Right renal pelvis (tissue), 4 donors: ENCODE measurements around the gene MPRIP. TPM values are rescaled to one million over a fixed set of nuclear protein-coding genes. Genes with fewer than 3 reads are reported as not detected.

Experiments used
- DNase-seq, 4 donors: peaks; one replicate each; pipeline ENCODE4 v3.0.0-alpha.2; 2013; ENCODE audit warnings: low read depth in 4 of 4, low spot score in 3 of 4, missing footprints in 1 of 4
- polyA plus RNA-seq, 4 donors: library from polyadenylated mRNA; unstranded; fragments of 120-200 nt; gene quantifications; one replicate each; pipeline ENCODE4 v1.2.1, GENCODE V29; 2013; ENCODE audit not compliant: insufficient read length in 4 of 4

Gene MPRIP
- polyA plus RNA-seq, 4 donors = 140 to 180 (median 164) TPM

- no peak for DNase-seq
These were observed 181.9 kb downstream of the MPRIP start for GRCh38 chr17:17224137-17224536.

- DNase-seq = no peak
These were observed 183.6 kb downstream of the MPRIP start for GRCh38 chr17:17225901-17226300.

DNA sequence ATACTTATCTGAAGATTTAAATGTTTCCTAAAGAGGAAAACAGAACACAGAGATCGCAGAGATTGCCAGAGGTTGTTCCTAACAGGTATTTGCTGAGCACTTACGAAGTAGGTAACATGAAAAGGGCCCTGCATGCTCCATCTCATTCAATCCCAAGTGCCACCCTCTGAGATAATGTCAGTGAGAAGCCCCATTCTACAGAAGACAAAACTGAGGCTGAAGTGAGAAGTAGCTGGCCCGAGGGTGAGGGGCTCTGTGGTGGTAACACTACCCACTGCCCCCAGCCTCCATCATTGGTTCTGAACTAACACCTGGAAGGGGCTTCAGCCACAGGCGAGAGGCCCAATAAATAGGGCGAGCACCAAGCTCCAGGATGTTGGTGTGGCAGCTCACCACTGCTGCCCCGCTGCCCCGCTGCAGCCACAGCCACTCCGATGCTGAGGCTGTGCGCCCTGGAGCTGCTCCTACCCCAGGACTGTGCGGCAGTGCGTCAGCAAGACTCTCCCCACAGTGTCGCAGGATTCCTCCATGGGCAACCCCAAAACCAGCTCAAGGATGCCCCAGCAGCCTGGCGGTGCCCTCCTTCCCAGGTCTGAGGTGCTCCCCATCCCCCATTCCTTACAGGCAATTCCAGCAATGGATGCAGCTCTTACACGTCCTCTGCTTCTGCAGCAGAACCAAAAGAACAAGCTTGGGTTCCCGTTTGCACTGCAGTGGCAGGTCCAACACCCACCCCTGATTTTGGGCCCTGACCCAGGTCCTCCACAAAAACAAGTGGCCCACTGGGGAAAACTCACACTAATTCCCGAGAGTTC is 184.4 kb downstream of the MPRIP start:
- no peak for DNase-seq

DNA sequence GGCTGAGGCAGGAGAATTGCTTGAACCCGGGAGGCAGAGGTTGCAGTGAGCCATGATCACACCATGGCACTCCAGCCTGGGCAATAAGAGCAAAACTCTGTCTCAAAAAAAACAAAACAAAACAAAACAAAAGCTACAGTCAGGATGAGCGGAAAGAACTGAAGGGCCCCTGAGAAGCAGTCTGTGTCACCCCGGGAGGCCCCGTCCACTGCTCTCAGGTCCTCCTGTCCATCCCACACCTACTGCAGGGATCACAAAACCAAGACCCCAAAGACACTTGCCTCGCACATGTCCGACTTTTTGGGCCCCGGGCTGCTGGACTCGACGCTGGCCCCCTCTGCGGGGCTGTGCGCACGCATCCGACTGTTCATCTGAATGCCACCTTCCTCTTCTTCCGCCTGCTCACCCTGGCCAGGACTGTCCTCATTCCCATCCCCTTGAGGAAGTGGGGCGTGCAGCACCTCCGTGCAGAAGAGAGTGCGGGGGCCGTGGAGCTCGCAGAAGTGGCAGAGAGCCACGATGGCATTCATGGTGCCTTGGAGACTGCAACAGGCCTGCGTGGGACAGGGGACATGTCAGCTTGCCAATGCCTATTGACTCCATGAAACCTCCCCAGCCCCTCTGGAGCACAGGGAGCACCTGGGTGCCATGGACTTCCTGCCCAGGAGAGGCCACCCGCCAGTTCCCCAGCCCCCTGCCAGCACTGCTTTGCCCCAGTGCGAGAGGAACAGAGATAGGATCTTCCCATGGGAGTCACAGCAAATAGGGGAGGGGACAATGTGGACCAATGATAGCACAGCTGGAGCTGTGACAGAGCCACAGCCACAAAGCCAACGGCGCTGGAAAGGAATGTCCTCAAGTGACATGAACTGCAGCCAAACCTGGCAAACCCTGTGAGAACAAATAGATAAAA is 185.6 kb downstream of the MPRIP start:
- DNase-seq = no peak

GRCh38 chr17:17228521-17229279 is 186.4 kb downstream of the MPRIP start:
- no peak for DNase-seq

GRCh38 chr17:17229416-17230384 is 187.4 kb downstream of the MPRIP start:
- no peak for DNase-seq

DNA sequence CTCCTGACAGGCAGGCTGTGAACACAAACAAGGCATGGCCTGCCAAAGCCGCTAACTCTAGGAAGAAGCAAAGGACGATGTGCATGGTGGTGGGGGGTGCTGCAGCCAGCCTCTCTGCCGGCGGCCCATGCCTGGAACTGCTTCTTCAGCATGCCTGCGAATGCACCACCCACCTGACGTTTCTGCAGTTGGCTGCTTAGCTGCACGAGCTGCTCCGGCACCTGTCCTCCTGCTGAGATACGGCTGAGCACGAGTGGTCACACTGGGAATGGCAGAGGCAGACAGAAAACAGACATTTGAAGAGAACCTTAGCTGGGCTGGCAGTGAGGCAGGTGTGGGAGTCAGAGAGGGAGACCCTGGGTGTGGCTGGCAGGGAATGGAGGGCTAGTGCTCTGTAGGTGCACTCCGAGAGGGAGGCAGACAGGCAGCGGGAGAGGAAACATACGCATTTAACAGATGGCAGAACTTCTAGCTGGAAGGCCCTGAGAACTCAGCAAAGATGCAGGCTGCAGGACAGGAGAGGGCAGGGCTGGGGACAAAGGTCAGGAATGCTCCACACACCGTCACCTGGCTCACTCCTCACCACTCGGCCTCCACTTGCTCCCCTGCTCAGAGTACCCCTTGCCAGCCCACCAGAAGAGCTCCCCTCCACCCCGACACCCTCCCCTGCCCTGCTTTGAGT is 189.5 kb downstream of the MPRIP start:
- DNase-seq = no peak

- DNase-seq = no peak
These were observed 190.0 kb downstream of the MPRIP start for GRCh38 chr17:17232303-17232621.

DNA sequence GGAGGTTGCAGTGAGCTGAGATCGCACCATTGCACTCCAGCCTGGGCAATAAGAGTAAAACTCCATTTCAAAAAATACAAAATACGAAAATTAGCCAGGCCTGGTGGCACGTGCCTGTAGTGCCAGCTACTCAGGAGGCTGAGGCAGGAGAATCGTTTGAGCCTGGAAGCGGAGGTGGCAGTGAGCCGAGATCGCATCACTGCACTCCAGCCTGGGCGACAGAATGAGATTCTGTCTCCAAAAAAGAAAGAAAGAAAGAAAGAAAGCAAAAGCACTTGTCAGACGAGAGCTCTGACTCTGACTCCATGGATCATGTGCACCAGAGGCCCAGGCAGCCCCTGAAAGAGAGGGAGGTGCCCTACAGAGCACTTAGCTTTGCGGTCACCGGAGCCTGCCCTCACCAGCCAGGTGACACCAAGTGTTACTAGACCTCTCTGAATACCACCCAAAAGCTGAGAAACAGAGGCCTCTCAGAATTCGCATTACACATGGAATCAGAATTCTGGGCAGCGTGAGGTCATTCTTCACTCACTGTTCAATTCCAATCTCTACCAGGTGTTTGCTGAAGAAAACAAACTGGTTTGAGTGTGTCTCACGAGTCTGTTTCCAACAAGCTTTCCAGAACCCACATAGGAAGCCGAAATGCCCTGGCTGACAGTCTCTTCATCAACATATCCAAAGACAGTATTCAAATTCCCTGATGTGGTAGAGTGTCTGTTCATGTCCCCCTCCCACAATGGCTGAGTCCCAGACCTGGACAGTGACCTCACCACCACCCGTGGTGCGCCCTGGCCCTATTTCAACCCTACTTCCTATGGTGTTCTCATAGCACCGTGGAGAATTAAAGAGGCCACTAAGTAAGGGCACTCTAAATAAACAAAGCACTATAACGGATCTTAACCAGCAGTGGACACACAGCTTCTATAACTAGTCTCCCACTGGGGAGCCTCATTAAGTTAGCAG is 193.2 kb downstream of the MPRIP start:
- DNase-seq = no peak

DNA sequence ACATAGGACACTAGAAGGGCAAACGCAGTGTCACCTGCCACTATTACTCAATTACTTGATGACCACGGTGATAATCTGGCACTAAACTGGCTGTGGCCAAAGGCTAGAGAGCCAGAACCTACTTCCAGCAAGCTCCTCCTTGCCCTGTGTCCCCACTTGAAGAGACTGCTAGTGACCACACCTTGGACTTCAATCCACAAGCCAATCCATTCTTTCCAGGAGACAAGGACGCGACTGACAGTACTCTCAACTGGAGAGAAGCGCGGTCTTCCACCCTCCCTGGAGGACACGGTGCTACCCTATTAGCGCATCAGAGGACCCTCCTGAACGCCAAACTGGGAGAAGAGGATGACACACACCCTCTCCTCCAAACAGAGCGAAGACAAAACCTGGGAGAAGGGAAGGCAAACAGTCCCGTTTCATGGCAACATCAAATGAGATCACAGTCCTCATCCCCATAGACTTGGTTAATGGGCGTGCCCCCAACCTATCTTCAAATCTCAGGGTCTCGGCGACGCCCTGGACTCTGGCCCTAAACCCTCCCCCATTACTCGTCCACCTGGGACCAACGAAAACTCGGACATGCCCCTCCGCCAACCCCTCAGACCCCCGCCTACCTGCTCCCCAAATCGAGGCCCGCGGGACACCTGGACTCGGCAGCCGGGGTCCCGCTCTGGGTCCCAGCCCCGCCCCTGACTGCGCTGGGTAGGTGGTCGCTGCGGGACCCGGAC is 194.2 kb downstream of the MPRIP start:
- no peak for DNase-seq

GRCh38 chr17:17237026-17237799 is 195.0 kb downstream of the MPRIP start, which contains the start of gene FLCN:
Gene FLCN, minus strand, starts transcription at chr17:17237168. Its CDS starts 9,031 bp downstream, at chr17:17228137.
- DNase-seq = peak; percentile 77 to 91 (median 81)

DNA sequence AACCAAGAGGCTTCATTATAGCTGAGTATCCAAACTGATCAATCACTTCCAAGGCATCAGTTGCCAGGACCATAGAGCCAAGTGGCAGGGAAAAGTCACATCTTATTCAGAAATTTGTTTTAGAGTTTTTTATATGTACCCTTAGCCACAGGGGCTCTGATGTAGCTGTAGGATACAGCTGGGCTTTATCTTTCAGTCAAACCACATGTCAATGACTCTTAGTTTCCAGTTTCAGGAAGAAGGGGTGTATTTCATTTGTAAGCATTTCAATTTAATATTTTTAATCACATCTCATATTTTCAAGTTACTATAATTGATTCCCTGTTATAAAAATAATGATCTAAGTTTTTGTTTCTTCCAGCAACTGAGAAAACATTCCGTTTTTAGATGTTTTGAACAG is 197.6 kb downstream of the MPRIP start:
- no peak for DNase-seq

- DNase-seq = no peak
These were observed 199.4 kb downstream of the MPRIP start for GRCh38 chr17:17241656-17242055.

DNA sequence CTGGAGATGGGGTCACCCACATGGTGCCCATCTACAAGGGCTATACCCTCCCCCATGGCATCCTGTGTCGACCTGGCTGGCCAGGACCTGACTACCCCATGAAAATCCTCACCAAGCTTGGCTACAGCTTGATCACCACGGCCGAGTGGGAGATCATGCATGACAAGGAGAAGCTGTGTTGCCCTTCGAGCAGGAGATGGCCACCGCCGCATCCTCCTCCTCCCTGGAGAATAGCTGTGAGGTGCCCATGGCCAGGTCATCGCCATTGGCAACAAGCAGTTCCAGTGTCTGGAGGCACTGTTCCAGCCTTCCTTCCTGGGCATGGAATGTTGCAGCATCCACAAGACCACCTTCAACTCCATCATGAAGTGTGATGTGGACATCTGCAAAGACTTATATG is 200.0 kb downstream of the MPRIP start:
- DNase-seq = no peak
